MM.1S (cell line): ENCODE results near the gene TULP3.

Experiments used
- EZH2 ChIP-seq: fragments of 300-600 bp; sonication (generic); optimal IDR thresholded peaks from 2 replicates; pipeline ENCODE3; 2017; ENCODE audit warnings: low read depth, mild to moderate bottlenecking, antibody characterized with exemption, low read length, mixed read lengths
- EZH2phosphoT487 ChIP-seq: fragments of 300-600 bp; sonication (generic); IDR thresholded peaks from 2 replicates; pipeline ENCODE4 v1.6.1; 2018; ENCODE audit warnings: antibody characterized with exemption, low read length
- TF ChIP-seq, protein P1 (sequence below): fragments of 300-600 bp; sonication (generic); IDR thresholded peaks from 2 replicates; pipeline ENCODE4 v1.5.1; 2016; ENCODE audit warnings: antibody characterized with exemption, low read length, mixed read lengths

DNA sequence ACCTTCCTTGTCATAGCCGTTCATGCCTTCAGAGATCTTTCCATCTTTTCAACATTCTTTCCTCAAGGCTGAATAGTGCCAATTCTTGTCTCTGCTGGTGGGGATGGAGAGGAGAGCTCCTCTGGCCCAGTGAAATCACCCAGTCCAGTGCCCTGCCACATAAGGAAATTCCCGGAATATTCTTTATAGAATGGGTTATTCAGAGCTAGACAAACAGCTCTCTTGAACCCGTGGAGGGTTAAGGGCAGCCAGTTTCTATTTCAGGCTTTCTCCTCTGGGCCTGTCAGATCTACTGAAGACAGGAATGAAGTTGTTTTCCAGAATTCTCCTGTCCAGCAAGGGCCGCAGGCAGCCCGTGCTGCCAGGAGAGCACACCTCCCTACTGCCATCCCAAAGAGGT lies 47.7 kb upstream of the TULP3 start:
- TF ChIP-seq, protein P1, sequence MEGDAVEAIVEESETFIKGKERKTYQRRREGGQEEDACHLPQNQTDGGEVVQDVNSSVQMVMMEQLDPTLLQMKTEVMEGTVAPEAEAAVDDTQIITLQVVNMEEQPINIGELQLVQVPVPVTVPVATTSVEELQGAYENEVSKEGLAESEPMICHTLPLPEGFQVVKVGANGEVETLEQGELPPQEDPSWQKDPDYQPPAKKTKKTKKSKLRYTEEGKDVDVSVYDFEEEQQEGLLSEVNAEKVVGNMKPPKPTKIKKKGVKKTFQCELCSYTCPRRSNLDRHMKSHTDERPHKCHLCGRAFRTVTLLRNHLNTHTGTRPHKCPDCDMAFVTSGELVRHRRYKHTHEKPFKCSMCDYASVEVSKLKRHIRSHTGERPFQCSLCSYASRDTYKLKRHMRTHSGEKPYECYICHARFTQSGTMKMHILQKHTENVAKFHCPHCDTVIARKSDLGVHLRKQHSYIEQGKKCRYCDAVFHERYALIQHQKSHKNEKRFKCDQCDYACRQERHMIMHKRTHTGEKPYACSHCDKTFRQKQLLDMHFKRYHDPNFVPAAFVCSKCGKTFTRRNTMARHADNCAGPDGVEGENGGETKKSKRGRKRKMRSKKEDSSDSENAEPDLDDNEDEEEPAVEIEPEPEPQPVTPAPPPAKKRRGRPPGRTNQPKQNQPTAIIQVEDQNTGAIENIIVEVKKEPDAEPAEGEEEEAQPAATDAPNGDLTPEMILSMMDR: no peak
- TF ChIP-seq EZH2phosphoT487: no peak
- no peak for TF ChIP-seq EZH2
